PC-3 (cell line): ENCODE data around the gene PRR15L. TPM values are rescaled to one million over a fixed set of nuclear protein-coding genes. Genes with fewer than 3 reads are reported as not detected.

Source experiments
- ATAC-seq: fragments of 200-7000 bp; cut with Tn5 transposase; 2 replicates; pipeline ENCODE4 v1.9.1; 2020; ENCODE audit warnings: mild to moderate bottlenecking, moderate library complexity
- BruUV-seq: library from RNA; stranded (reverse); fragments of 400-500 nt; replicated peaks from 2 replicates; lab custom pipeline; 2021; lab: Mats Ljungman, UMichigan
- CTCF ChIA-PET: fragments of 300-600 bp; sonication (Branson Sonifier 250); formaldehyde crosslinking; loops from one replicate; lab custom pipeline; 2022; ENCODE audit warnings: antibody characterized with exemption; lab: Charles Lee
- POLR2A ChIA-PET: fragments of 300-600 bp; sonication (Branson Sonifier 250); formaldehyde crosslinking; loops from one replicate; lab custom pipeline; 2022; ENCODE audit warnings: antibody characterized with exemption; ENCODE audit not compliant: unreplicated experiment; lab: Charles Lee
- DNase-seq: peaks from one replicate; pipeline ENCODE4 v3.0.0-alpha.2; 2015
- H2AFZ ChIP-seq: fragments of 300-600 bp; sonication (generic); 2 replicates; pipeline ENCODE4 v1.6.0; 2016; ENCODE audit warnings: antibody characterized with exemption, low read length
- H3F3A ChIP-seq: fragments of 300-600 bp; sonication (generic); one replicate; pipeline ENCODE4 v1.6.0; 2017; ENCODE audit warnings: antibody characterized with exemption, low read length, control low read depth, mild to moderate bottlenecking; ENCODE audit not compliant: unreplicated experiment
- H3K27ac ChIP-seq: fragments of 300-600 bp; sonication (generic); 2 replicates; pipeline ENCODE4 v1.5.1; 2016; ENCODE audit warnings: mild to moderate bottlenecking, low read length
- H3K27me3 ChIP-seq: fragments of 300-600 bp; sonication (generic); 2 replicates; pipeline ENCODE4 v1.6.1; 2016; ENCODE audit warnings: low read length, mixed read lengths
- H3K36me3 ChIP-seq: fragments of 300-600 bp; sonication (generic); 2 replicates; pipeline ENCODE4 v1.6.1; 2016; ENCODE audit warnings: low read depth, mixed run types, low read length, mixed read lengths
- H3K4me1 ChIP-seq: fragments of 300-600 bp; sonication (generic); 2 replicates; pipeline ENCODE4 v1.5.1; 2016; ENCODE audit warnings: low read length; ENCODE audit not compliant: insufficient read depth
- H3K4me2 ChIP-seq: fragments of 300-600 bp; sonication (generic); 2 replicates; pipeline ENCODE4 v1.6.0; 2016; ENCODE audit warnings: low read length
- H3K4me3 ChIP-seq: fragments of 300-600 bp; sonication (generic); 2 replicates; pipeline ENCODE4 v1.5.1; 2016; ENCODE audit warnings: mild to moderate bottlenecking, low read length, mixed read lengths
- H3K79me2 ChIP-seq: fragments of 300-600 bp; sonication (generic); 2 replicates; pipeline ENCODE4 v1.6.1; 2017; ENCODE audit warnings: low read length, mixed read lengths
- H3K9ac ChIP-seq: fragments of 300-600 bp; sonication (generic); 2 replicates; pipeline ENCODE4 v1.6.0; 2016; ENCODE audit warnings: mild to moderate bottlenecking, low read length
- H3K9me2 ChIP-seq: fragments of 300-600 bp; sonication (generic); replicated peaks from 2 replicates; pipeline ENCODE4 v1.6.1; 2016; ENCODE audit warnings: mixed run types, low read length, mixed read lengths
- H3K9me3 ChIP-seq: fragments of 300-600 bp; sonication (generic); 2 replicates; pipeline ENCODE4 v1.6.1; 2016; ENCODE audit warnings: low read length, mixed read lengths
- H4K20me1 ChIP-seq: fragments of 300-600 bp; sonication (generic); 2 replicates; pipeline ENCODE4 v1.6.1; 2016; ENCODE audit warnings: low read length, mixed read lengths
- EZH2 ChIP-seq: fragments of 300-600 bp; sonication (generic); IDR thresholded peaks from one replicate; pipeline ENCODE4 v1.6.1; 2017; ENCODE audit warnings: antibody characterized with exemption, mild to moderate bottlenecking, low read length; ENCODE audit not compliant: unreplicated experiment
- EZH2phosphoT487 ChIP-seq: fragments of 300-600 bp; sonication (generic); IDR thresholded peaks from 2 replicates; pipeline ENCODE4 v1.6.1; 2018; ENCODE audit warnings: mild to moderate bottlenecking, antibody characterized with exemption, low read length, borderline replicate concordance
- intact Hi-C: fragments of 100-400 bp; cut with micrococcal nuclease; formaldehyde crosslinking; loops from 2 replicates; pipeline ENCODE4 v1.9.0; 2023
- total RNA-seq: library from RNA; depleted of rRNA; stranded (reverse); fragments of >200 nt; gene quantifications from 2 replicates; pipeline ENCODE4 v1.2.3, GENCODE V29; 2014
- TF ChIP-seq, protein P1 (sequence below): fragments of 300-600 bp; sonication (generic); conservative IDR thresholded peaks from 2 replicates; pipeline ENCODE4 v1.5.1; 2017; ENCODE audit warnings: antibody characterized with exemption, low read depth, mild to moderate bottlenecking, low read length

PRR15L gene
- total RNA-seq, 1 experiment from 2014 or later: 6.0 TPM

DNA sequence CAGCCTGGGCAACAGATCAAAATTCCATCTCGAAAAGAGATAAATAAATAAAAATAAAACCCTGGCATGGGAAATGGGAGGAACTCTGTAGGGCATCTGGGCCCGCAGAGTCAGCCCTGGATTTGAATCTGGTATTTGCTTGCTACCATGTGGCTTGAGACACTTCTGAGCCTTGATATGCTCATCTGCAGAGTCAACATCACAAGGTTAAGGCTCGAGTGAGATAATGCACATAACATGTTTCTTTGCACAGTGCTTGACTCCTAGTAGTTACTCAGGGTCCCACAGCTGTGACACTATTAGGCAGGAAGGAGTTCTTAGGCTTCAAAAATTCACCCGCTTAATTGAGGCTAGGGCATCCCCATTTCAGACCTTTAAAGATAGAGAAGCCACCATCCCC lies 34.5 kb upstream of the PRR15L start:
- Histone ChIP-seq H4K20me1 (no peaks in the 10 kb centered on the region), H3K36me3 (no peaks in the 10 kb centered on the region), H3K9me3 (no peaks in the 10 kb centered on the region), H3K4me2 (no peak overlapping the region), H3K27me3 (no peaks in the 10 kb centered on the region), H3K79me2 (no peaks in the 10 kb centered on the region), H3K4me3 (no peak overlapping the region), H3F3A (no peaks in the 10 kb centered on the region), H3K9me2 (no peaks in the 10 kb centered on the region), H3K9ac (no peak overlapping the region), H3K4me1 (no peaks in the 10 kb centered on the region), H2AFZ (no peak overlapping the region), H3K27ac (no peak overlapping the region)
- intact Hi-C loops: no loop called here
- ATAC-seq: no peak
- BruUV-seq: no TSS peak
- no peak for TF ChIP-seq EZH2
- TF ChIP-seq EZH2phosphoT487: no peak
- TF ChIP-seq, protein P1, sequence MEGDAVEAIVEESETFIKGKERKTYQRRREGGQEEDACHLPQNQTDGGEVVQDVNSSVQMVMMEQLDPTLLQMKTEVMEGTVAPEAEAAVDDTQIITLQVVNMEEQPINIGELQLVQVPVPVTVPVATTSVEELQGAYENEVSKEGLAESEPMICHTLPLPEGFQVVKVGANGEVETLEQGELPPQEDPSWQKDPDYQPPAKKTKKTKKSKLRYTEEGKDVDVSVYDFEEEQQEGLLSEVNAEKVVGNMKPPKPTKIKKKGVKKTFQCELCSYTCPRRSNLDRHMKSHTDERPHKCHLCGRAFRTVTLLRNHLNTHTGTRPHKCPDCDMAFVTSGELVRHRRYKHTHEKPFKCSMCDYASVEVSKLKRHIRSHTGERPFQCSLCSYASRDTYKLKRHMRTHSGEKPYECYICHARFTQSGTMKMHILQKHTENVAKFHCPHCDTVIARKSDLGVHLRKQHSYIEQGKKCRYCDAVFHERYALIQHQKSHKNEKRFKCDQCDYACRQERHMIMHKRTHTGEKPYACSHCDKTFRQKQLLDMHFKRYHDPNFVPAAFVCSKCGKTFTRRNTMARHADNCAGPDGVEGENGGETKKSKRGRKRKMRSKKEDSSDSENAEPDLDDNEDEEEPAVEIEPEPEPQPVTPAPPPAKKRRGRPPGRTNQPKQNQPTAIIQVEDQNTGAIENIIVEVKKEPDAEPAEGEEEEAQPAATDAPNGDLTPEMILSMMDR: no peak
- DNase-seq: no peak
- CTCF ChIA-PET: no interaction called here
- POLR2A ChIA-PET: no interaction called here

DNA sequence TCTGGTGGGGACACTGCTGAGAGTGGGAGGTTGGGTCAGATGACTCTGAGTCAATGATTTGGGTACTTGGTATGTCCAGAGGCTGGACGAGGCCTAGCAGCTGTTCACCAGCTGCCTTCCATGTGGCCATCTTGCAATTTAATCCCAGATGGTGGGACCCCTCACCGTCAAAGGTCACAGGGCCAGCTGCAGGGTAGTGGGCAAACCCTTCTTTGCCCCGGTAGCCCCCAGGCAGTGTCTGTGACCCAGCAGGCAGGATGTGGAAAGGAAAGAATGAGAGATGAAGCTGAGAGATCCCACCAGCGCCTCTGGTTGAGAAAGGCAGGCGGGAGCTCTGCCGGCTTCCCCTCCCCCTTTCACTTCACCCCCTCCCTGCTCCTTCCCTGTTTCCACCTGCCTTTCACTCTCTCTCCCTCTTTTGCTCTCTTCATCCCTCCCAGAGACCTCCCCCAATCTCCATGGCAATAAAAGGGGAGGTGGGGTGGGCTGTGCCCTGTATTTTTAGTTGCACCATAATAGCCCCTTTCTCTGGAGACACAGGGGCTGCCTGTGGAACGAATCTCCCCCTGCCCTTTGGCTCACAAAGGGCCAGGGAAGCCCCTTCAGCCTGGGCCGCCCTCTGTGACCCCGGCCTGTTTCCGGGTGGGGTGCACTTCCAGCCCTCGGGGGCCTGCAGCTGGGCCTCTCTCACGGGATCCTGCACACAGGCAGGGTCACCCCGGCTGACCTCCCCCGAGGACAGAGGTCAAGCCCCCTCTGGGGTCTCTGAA lies 33.5 kb upstream of the PRR15L start:
- Histone ChIP-seq H3K27ac (no peak overlapping the region), H3K9me3 (no peaks in the 10 kb centered on the region), H3K9me2 (no peaks in the 10 kb centered on the region), H4K20me1 (no peaks in the 10 kb centered on the region), H3K36me3 (no peaks in the 10 kb centered on the region), H3K4me3 (no peak overlapping the region), H3F3A (no peaks in the 10 kb centered on the region), H3K79me2 (no peaks in the 10 kb centered on the region), H3K9ac (no peak overlapping the region), H3K4me1 (no peaks in the 10 kb centered on the region), H2AFZ (no peak overlapping the region), H3K27me3 (no peaks in the 10 kb centered on the region), H3K4me2 (no peak overlapping the region)
- BruUV-seq: no TSS peak
- ChIA-PET POLR2A (no interaction called here), CTCF (no interaction called here)
- intact Hi-C loops: no loop called here
- DNase-seq (no peak), ATAC-seq (no peak)
- TF ChIP-seq, protein P1: no peak
- TF ChIP-seq EZH2phosphoT487: no peak
- no peak for TF ChIP-seq EZH2

DNA sequence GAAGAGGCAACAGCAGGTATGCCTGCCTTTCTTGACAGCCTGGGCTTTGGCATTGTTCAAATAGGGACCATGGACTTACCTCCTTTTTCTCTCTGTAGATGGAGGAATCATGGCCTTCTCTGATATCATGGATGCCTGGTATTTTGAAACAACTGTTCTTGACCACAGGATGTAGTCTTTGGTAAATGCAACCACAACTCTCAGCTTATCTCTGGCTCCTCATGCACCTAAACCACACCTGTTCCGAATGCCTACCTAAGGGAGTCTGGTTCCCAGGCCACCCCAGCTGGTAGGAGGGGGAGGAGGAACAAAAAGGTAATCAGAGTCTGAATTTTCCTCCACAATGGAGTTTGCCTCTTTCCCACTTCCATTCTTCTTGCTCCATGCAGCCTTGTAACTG lies 32.0 kb upstream of the PRR15L start:
- ChIA-PET POLR2A (no interaction called here), CTCF (no interaction called here)
- no peak for TF ChIP-seq EZH2phosphoT487
- TF ChIP-seq, protein P1: no peak
- TF ChIP-seq EZH2: no peak
- no peaks in the 10 kb centered on the region for H4K20me1 ChIP-seq
- no peak overlapping the region for H2AFZ ChIP-seq
- ATAC-seq: no peak
- no peaks in the 10 kb centered on the region for H3K79me2 ChIP-seq
- no peak overlapping the region for H3K9ac ChIP-seq
- H3K9me3 ChIP-seq: no peaks in the 10 kb centered on the region
- intact Hi-C loops: no loop called here
- H3K9me2 ChIP-seq: no peaks in the 10 kb centered on the region
- H3F3A ChIP-seq: no peaks in the 10 kb centered on the region
- no peak overlapping the region for H3K4me3 ChIP-seq
- H3K36me3 ChIP-seq: 0 out of 2 replicates have a peak, but pooled peaks cover 3% of the 10 kb centered on the region
- no peaks in the 10 kb centered on the region for H3K27me3 ChIP-seq
- no peaks in the 10 kb centered on the region for H3K4me1 ChIP-seq
- no TSS peak for BruUV-seq
- no peak overlapping the region for H3K27ac ChIP-seq
- no peak for DNase-seq
- H3K4me2 ChIP-seq: no peak overlapping the region
